ENCODE data around the gene THEMIS2. TPM values are rescaled to one million over a fixed set of nuclear protein-coding genes. Genes with fewer than 3 reads are reported as not detected.

Gene THEMIS2
- total RNA-seq, 1 donor: 1.2 TPM

DNA sequence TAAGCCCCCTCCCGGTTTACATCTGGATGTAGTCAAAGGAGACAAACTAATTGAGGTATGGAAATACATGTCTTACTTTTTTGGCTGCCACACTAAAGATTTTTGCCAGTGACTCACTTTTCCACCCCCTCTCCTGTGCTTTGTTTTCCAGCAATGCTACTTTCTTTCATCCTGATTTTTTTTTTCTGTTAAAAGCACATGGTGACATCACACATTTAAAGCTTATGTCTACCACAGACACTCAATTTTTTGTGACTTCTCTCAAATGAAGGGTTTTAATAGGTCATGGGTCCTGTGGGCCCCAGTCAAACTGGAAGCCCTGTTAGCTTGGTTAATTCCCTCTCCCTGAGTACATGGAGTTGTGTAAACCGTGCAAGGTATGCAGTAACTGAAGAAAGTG is 39.6 kb upstream of the THEMIS2 start:
- H3K4me3 ChIP-seq (ENCODE audit: low read depth, low read length): peak overlapping the region; percentile 84
- TF ChIP-seq, protein P1, sequence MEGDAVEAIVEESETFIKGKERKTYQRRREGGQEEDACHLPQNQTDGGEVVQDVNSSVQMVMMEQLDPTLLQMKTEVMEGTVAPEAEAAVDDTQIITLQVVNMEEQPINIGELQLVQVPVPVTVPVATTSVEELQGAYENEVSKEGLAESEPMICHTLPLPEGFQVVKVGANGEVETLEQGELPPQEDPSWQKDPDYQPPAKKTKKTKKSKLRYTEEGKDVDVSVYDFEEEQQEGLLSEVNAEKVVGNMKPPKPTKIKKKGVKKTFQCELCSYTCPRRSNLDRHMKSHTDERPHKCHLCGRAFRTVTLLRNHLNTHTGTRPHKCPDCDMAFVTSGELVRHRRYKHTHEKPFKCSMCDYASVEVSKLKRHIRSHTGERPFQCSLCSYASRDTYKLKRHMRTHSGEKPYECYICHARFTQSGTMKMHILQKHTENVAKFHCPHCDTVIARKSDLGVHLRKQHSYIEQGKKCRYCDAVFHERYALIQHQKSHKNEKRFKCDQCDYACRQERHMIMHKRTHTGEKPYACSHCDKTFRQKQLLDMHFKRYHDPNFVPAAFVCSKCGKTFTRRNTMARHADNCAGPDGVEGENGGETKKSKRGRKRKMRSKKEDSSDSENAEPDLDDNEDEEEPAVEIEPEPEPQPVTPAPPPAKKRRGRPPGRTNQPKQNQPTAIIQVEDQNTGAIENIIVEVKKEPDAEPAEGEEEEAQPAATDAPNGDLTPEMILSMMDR (IDR thresholded peaks at IDR 0.05; ENCODE audit: insufficient read depth, low read length): no peak
- DNase-seq (ENCODE audit: low read depth): peak; percentile 71

DNA sequence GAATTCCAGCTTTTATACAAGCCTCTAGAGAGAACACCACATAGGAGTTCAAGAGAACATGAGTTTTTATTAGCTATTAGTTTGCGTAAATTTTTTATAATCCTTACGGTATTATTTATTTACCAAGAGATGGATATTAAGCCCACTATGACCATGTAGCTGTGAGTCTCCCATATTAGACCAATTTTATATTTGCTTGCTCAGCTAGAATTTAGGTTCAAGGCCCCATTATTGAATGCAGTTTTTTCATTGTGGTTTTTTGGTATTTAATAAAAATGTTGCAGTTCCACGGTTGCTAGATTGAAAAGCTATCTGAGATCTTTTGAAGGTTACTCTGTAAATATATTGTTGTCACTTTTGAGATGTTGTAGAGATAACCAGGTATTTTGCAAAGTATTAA is 38.9 kb upstream of the THEMIS2 start:
- H3K4me3 ChIP-seq (ENCODE audit: low read depth, low read length): no peak overlapping the region
- no peak for DNase-seq (ENCODE audit: low read depth)
- TF ChIP-seq, protein P1 (IDR thresholded peaks at IDR 0.05; ENCODE audit: insufficient read depth, low read length): no peak

DNA sequence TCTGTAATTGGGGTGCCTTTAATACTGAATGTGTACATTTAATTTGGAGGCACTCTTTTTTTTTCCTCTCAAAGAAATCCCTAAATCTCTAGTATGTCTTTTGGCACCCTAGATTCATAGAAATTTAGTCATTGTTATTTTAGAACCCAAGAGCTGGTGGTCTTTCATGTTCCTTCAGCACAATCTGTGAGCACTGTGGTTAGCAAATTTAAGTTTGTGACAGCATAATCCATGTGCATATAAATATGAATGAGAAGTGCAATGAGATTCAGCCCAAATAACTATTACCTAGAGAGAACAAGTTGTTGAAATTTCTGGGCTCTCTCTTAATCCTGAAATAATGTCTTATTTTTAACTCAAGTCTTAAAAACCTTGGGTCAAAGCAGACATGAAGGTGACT is 37.3 kb upstream of the THEMIS2 start:
- TF ChIP-seq, protein P1 (IDR thresholded peaks at IDR 0.05; ENCODE audit: insufficient read depth, low read length): no peak
- no peak for DNase-seq (ENCODE audit: low read depth)

DNA sequence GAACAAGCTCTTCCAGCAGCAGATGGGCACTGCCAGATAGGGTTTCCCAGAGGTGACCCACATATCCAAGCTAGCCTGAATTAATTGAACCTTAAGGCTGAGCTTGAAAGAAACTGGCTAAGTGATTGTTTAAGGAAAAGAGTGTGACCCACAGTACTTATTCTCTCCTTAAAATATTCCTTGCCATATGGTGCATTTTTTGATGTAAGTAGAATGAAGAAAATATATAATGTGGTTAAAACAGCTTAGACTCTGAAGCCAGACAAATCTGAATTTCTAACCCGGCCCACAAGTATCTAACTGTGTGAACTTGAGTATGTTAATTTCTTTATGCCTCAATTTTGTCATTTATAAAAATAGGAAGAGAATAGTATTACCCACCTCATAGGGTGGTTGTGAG is 36.8 kb upstream of the THEMIS2 start:
- TF ChIP-seq, protein P1 (IDR thresholded peaks at IDR 0.05; ENCODE audit: insufficient read depth, low read length): no peak
- DNase-seq (ENCODE audit: low read depth): no peak

More for the DNA sequence above, 37.3 kb upstream of the THEMIS2 start:
- H3K4me3 ChIP-seq (ENCODE audit: low read depth, low read length): no peak overlapping the region

DNA sequence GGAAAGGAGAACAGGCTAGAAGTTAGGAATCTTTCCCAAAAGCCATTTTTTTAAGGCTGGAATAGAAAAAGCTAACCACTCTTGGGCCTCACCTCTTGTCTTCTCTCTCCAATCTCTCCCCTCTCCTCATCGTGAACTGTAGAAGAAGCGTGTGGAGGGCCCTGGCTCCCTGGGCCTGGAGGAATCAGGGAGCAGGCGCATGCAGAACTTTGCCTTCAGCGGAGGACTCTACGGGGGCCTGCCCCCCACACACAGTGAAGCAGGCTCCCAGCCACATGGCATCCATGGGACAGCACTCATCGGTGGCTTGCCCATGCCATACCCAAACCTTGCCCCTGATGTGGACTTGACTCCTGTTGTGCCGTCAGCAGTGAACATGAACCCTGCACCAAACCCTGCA is 22.4 kb upstream of the THEMIS2 start:
- TF ChIP-seq, protein P1 (IDR thresholded peaks at IDR 0.05; ENCODE audit: insufficient read depth, low read length): no peak
- no peak for DNase-seq (ENCODE audit: low read depth)

More for the DNA sequence above, 36.8 kb upstream of the THEMIS2 start:
- no peak overlapping the region for H3K4me3 ChIP-seq (ENCODE audit: low read depth, low read length)

DNA sequence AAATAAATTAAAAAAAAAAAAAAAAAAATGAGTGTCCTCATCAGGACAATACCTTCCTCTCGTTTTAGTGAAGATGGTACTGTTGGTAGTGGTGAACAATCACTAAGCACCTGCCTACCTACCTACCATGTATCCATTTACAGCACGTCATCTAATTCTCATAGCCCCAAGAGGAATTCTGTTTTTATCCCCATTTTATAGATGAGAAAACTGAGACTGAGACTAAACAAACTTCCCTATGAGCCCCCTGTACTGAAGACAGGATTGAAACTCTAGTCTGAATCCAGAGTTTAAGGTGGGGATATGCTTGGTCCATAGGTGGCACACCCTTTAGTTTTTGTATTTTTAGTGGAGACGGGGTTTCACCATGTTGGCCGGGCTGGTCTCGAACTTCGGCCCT is 17.3 kb upstream of the THEMIS2 start:
- no peak for DNase-seq (ENCODE audit: low read depth)
- TF ChIP-seq, protein P1 (IDR thresholded peaks at IDR 0.05; ENCODE audit: insufficient read depth, low read length): no peak
- H3K4me3 ChIP-seq (ENCODE audit: low read depth, low read length): no peak overlapping the region

More for the DNA sequence above, 22.4 kb upstream of the THEMIS2 start:
- H3K4me3 ChIP-seq (ENCODE audit: low read depth, low read length): no peak overlapping the region

All from fibroblast of the aortic adventitia (primary cell).